ENCODE results near the gene SORCS1.

DNA sequence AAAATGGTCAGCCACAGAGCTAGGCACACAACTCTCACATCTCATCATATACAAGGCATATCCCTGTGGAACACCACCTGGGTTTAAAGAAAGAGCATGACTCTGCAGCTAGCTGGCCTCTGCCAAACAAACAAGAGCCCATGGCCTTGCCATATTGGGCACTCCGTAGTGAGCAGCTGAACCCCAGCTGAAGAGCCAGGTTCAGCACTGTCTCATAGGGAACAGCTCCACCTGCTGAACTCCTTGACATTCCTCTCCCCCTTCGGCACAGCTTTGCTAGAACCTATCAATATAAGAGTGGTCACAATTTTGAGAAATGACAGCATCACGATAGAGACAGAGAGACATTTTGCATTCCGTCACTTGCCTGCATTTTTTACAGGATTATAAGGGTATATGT is 20.0 kb downstream of the SORCS1 start:
- TF ChIP-seq TEAD4 (IDR thresholded peaks at IDR 0.05; ENCODE audit: low read depth, low read length) (peak; percentile 89), CREB1 (IDR thresholded peaks at IDR 0.05) (no peak), POLR2AphosphoS5 (IDR thresholded peaks at IDR 0.05; ENCODE audit: low read depth, low read length) (no peak), SRF (IDR thresholded peaks at IDR 0.05; ENCODE audit: low read depth, low read length) (no peak), ASH2L (IDR thresholded peaks at IDR 0.05; ENCODE audit: low read length) (no peak)
- TF ChIP-seq, protein P1, sequence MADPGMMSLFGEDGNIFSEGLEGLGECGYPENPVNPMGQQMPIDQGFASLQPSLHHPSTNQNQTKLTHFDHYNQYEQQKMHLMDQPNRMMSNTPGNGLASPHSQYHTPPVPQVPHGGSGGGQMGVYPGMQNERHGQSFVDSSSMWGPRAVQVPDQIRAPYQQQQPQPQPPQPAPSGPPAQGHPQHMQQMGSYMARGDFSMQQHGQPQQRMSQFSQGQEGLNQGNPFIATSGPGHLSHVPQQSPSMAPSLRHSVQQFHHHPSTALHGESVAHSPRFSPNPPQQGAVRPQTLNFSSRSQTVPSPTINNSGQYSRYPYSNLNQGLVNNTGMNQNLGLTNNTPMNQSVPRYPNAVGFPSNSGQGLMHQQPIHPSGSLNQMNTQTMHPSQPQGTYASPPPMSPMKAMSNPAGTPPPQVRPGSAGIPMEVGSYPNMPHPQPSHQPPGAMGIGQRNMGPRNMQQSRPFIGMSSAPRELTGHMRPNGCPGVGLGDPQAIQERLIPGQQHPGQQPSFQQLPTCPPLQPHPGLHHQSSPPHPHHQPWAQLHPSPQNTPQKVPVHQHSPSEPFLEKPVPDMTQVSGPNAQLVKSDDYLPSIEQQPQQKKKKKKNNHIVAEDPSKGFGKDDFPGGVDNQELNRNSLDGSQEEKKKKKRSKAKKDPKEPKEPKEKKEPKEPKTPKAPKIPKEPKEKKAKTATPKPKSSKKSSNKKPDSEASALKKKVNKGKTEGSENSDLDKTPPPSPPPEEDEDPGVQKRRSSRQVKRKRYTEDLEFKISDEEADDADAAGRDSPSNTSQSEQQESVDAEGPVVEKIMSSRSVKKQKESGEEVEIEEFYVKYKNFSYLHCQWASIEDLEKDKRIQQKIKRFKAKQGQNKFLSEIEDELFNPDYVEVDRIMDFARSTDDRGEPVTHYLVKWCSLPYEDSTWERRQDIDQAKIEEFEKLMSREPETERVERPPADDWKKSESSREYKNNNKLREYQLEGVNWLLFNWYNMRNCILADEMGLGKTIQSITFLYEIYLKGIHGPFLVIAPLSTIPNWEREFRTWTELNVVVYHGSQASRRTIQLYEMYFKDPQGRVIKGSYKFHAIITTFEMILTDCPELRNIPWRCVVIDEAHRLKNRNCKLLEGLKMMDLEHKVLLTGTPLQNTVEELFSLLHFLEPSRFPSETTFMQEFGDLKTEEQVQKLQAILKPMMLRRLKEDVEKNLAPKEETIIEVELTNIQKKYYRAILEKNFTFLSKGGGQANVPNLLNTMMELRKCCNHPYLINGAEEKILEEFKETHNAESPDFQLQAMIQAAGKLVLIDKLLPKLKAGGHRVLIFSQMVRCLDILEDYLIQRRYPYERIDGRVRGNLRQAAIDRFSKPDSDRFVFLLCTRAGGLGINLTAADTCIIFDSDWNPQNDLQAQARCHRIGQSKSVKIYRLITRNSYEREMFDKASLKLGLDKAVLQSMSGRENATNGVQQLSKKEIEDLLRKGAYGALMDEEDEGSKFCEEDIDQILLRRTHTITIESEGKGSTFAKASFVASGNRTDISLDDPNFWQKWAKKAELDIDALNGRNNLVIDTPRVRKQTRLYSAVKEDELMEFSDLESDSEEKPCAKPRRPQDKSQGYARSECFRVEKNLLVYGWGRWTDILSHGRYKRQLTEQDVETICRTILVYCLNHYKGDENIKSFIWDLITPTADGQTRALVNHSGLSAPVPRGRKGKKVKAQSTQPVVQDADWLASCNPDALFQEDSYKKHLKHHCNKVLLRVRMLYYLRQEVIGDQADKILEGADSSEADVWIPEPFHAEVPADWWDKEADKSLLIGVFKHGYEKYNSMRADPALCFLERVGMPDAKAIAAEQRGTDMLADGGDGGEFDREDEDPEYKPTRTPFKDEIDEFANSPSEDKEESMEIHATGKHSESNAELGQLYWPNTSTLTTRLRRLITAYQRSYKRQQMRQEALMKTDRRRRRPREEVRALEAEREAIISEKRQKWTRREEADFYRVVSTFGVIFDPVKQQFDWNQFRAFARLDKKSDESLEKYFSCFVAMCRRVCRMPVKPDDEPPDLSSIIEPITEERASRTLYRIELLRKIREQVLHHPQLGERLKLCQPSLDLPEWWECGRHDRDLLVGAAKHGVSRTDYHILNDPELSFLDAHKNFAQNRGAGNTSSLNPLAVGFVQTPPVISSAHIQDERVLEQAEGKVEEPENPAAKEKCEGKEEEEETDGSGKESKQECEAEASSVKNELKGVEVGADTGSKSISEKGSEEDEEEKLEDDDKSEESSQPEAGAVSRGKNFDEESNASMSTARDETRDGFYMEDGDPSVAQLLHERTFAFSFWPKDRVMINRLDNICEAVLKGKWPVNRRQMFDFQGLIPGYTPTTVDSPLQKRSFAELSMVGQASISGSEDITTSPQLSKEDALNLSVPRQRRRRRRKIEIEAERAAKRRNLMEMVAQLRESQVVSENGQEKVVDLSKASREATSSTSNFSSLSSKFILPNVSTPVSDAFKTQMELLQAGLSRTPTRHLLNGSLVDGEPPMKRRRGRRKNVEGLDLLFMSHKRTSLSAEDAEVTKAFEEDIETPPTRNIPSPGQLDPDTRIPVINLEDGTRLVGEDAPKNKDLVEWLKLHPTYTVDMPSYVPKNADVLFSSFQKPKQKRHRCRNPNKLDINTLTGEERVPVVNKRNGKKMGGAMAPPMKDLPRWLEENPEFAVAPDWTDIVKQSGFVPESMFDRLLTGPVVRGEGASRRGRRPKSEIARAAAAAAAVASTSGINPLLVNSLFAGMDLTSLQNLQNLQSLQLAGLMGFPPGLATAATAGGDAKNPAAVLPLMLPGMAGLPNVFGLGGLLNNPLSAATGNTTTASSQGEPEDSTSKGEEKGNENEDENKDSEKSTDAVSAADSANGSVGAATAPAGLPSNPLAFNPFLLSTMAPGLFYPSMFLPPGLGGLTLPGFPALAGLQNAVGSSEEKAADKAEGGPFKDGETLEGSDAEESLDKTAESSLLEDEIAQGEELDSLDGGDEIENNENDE (IDR thresholded peaks at IDR 0.05; ENCODE audit: insufficient replicate concordance, low read length) = no peak
- TF ChIP-seq, protein P2, sequence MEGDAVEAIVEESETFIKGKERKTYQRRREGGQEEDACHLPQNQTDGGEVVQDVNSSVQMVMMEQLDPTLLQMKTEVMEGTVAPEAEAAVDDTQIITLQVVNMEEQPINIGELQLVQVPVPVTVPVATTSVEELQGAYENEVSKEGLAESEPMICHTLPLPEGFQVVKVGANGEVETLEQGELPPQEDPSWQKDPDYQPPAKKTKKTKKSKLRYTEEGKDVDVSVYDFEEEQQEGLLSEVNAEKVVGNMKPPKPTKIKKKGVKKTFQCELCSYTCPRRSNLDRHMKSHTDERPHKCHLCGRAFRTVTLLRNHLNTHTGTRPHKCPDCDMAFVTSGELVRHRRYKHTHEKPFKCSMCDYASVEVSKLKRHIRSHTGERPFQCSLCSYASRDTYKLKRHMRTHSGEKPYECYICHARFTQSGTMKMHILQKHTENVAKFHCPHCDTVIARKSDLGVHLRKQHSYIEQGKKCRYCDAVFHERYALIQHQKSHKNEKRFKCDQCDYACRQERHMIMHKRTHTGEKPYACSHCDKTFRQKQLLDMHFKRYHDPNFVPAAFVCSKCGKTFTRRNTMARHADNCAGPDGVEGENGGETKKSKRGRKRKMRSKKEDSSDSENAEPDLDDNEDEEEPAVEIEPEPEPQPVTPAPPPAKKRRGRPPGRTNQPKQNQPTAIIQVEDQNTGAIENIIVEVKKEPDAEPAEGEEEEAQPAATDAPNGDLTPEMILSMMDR (IDR thresholded peaks at IDR 0.05; ENCODE audit: control extremely low read depth in 1 of 3, insufficient read depth in 1 of 3, low read depth in 1 of 3, low read length in 3 of 3) = peak in 1 of 3 experiments; percentile 41; a peak in 1 of 4 replicates
